NK-92 treated with Interleukin-12 subunit alpha and Interleukin-12 subunit beta, amount 100 ng/mL, for 24 hours (cell line): ENCODE results near the gene SLC37A1.
"Not testable (repeated sequence)": the region's sequence is repeated elsewhere in the genome, so short reads cannot be mapped to it uniquely, and the experiment has no call there.

Experiments used
- DNase-seq: peaks from one replicate; lab custom pipeline; 2025; lab: John Stamatoyannopoulos, UW

The SLC37A1 gene

DNA sequence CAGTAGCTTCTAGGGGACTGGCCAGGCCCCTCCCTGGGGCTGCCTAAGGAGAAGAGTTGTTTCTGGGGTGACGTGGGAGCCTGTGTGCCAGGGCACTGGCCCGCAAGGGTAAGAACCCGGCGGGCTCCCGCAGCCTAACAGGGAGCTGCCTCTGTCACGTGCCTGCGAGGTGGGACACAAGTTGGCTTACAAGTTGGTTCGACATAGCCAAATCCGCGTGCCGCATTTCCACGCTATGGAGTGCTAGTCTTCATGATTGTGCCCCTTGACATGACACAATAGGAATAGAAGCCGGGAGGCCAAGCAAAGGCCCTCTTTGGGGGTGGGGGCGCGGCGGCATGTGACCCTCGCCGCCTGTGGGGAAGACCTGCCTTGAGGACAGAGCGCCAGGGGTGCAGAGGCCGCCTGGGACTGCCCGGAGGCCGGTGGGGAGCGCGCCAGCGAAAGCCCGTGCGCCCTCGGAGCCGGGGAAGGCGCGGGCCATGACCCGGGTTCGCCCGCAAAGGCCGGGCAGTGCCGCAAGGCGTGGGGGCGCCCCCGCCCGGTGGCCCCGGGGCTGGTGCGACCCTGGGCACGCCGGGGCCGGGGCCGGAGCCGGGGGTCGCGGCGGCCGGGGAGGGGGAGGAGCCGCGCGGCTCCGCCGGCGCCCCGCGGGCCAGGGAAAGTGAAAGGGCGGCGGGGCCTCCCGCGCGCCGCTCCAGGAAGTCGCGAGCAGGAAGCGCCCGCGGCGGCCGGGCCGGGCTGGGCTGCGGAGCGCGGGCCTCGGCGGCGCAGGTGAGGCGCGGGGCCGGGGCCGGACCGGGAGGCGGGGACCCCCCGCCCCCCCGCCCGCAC is at the start of gene SLC37A1:
Gene SLC37A1 (plus strand): TSS at position 702 of the 834 bp plus-strand sequence. CDS start 4,603 bp downstream, outside the sequence.
- DNase-seq, result no peak

DNA sequence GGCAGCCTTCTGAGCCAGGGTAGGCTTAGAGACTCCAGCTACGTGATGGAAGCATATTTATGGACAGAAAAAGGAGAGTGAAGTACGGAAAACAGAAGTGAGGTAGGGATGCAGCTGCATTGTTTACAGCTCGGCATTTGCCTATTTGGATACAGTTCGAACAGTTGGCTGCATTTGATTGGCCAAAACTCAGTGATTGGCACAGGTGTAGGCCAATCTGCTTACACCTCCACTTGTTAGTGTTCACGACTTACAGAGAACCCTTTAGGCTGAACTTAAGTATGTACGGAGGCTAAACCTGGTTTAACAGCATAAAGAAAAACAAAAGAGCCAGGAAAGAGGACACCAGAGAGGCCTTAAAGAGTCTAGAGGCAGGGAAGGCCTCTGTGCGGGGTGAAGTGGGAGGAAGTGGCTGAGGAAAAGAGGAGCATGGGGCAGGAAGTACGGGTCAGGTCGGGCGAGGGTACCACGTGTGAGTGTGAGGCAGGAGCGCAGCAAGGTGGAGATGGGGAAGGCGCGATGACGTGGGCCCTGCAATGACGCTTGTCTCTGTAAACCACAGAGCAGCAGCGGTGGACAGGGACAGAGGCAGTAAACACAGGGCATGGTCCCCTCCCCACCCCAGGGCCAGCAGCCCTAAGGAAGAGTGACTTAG is 49.7 kb upstream of the SLC37A1 start:
- DNase-seq, result no peak

DNA sequence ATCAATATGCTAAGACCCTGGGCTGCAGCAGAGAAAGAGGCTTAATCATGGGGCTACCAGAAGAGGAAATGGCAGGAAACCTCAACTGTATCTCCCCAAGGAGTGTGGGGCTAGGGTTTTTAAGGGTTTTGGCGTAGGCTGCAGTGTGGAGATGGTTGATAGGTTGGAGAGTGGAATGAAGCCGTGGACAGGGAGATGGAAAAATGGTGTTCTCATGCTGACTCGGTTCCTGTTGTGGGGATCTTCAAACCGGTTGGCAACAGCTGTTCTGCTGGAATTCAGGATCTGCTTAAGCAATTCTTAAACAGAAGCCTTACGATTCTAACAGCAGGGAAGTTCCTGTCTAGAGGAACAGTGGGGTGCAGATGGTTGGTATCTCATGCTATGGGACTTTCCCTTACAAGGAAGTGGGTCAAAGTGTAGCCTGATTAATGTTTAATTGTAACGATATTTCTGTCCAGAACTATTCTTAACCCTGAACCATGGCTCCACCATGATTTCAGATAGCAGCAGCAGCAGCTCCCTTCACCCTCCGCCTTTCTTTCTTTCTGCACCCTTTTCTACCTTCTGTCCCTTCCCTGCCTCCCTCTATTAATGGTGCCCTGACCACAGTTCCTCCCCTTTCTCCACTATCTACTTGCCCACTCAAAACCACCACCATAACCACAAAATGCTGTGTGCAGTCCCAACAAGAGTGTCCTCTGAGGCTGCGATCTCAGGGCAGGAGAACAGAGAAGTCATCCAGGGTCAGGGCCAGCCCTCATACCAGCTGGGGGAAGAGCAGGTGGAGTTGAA is 48.4 kb upstream of the SLC37A1 start:
- no peak for DNase-seq

DNA sequence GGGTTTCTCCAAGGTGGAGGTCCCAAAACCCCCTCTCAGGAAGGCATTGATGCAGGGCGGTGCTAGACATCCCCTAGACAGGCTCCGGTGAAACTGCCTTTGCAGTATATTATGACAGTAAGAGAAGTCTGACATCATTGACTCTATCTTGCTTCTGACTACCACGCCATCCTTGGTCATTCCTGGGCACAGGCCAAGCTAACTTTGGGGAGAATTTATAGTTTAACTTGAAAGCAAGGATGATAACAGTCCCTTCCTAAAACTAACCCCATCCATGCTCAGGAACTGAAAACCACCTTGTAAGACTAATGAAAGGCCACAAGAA is 47.9 kb upstream of the SLC37A1 start:
- no peak for DNase-seq

GRCh38 chr21:42466700-42467099 is 47.0 kb upstream of the SLC37A1 start:
- DNase-seq, result no peak

DNA sequence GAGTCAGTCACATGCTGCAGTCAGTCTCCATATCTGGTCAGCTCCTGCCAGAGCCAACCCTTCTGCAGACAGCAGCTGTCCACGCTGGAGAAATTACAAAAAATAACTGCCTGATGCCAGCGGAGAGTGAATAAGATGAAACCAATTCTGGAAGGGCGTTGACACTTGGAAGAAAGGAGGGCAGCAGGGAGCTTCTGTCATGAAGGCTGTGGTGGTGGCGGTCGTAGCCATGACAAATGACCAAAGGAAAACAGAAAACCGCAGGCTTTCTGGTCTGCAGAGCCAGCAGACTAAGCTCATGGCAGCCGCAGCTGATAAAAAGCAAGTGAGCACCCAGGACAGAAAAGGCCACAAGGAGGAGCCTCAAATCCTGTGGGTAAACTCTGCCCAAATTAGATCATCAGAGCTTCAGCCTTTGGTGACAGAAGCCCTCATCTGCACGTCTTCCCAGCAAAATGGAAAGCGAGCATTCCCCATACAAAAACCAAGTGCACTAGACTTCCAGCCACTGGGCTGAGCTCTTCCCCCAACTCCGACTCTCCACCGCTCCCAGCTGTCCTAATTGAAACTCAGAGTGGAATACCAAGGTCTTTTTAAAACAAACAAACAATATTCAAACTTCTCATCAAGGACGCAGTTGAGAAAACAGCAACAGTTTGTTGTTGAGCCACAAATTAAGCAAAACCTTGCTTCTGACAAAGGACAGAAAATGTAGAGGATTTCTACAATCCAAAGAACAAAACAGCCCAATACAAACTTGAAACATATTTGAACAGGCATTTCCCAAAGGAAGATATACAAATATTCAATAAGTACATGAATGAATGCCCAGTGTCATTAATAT is 46.3 kb upstream of the SLC37A1 start:
- DNase-seq, result no peak

- no peak for DNase-seq
Measured at GRCh38 chr21:42468491-42469131, 45.0 kb upstream of the SLC37A1 start.

DNA sequence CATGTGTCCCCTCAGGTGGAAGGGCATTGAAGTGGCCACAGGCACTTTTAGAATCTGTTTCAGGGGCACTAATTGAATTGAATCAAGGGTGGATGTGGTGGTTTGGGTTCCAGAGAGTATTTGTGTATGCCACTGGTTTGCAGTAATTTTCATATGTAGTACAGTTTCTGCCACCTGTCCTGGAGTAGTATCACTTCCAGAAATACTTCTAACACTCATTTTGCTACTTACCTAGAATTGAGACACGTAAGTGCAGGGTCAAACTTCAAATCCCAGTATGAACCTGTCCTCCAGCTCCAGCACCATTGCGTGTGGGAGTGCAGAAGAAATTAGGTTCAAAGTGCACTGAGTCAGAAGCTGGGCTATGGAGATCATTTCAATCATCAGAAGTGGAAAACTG is 44.4 kb upstream of the SLC37A1 start:
- no peak for DNase-seq

GRCh38 chr21:42469726-42470125 is 43.9 kb upstream of the SLC37A1 start:
- not testable (repeated sequence) for DNase-seq

GRCh38 chr21:42471206-42471605 is 42.4 kb upstream of the SLC37A1 start:
- no peak for DNase-seq

- DNase-seq, result no peak
Measured at GRCh38 chr21:42471716-42472330, 41.8 kb upstream of the SLC37A1 start.

DNA sequence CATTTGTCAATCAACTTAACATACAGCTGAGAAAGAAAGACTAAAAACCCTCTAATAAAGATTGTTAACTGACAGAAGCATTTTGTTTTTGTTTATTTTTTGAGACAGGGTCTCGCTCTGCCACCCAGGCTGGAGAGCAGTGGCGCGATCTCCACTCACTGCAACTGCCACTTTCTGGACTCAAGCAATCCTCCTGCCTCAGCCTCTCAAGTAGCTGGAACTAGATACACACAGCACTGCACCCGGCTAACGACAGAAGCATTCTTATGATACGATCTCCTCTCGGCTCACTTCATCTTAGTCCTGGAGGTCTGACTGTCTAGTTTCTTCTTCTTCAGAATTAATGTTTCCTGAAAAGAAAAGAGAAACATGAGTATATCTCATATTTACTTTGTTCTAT is 41.1 kb upstream of the SLC37A1 start:
- DNase-seq, result no peak

GRCh38 chr21:42473498-42474042 is 40.1 kb upstream of the SLC37A1 start:
- no peak for DNase-seq

DNA sequence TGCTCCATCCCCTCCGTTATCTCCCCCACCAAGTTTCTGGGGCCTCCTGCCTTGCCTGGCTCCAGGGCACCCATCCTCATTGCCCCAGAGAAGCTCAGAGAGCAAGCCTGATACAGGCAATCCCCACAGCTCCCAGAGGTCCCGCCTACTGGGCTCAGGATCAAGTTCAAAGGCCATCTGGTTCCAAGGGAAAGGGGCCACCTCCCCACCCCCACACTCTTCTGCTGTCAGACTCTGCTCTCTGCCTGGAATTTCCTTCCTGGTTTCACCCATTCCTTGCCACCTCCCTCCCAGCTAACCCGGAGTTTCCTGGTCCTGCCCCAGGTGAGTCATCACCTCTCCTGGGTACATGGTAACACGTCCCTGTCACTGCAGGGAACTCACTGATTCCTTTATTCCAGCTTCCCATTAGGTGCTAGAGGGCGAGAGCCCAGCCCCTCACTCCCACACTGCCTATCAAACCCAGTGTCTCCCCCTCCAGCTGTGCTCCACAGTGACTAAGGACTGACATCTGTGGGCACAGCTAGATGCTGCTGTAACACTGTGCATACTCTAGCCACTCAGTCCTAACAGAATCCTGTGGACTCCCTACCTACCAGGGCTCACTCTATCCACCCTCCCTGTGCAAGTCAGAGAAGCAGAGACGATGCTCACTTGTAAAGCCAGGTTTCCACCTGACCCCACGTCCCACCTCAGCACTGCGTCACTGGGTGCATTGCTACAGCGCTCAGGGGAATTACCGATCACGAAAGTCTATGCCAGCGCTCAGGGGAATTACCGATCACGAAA is 39.4 kb upstream of the SLC37A1 start:
- DNase-seq, result no peak

- no peak for DNase-seq
Measured at GRCh38 chr21:42475036-42475435, 38.6 kb upstream of the SLC37A1 start.

- no peak for DNase-seq
Measured at GRCh38 chr21:42475526-42476387, 37.9 kb upstream of the SLC37A1 start.

GRCh38 chr21:42476388-42477331 is 37.0 kb upstream of the SLC37A1 start:
- DNase-seq, result no peak

GRCh38 chr21:42478504-42478903 is 35.1 kb upstream of the SLC37A1 start:
- DNase-seq, result no peak
